Type B pancreatic cell (in vitro differentiated cells): ENCODE measurements around the gene TOM1L2. TPM values are rescaled to one million over a fixed set of nuclear protein-coding genes. Genes with fewer than 3 reads are reported as not detected.

Source experiments
- DNase-seq: peaks from one replicate; pipeline ENCODE4 v3.0.0; 2021; ENCODE audit warnings: mixed read lengths; ENCODE audit not compliant: unreplicated experiment; ENCODE audit errors: extremely low spot score
- H3K27ac Mint-ChIP-seq: 2 replicates; pipeline ENCODE4 v1.8.0; 2021; ENCODE audit warnings: mild to moderate bottlenecking, mixed read lengths
- H3K27me3 Mint-ChIP-seq: 2 replicates; pipeline ENCODE4 v1.8.0; 2021; ENCODE audit warnings: mixed read lengths
- H3K36me3 Mint-ChIP-seq: 2 replicates; pipeline ENCODE4 v1.8.0; 2021; ENCODE audit warnings: mixed read lengths
- H3K4me1 Mint-ChIP-seq: one replicate; pipeline ENCODE4 v1.8.0; 2021; ENCODE audit warnings: mixed read lengths; ENCODE audit not compliant: unreplicated experiment
- H3K4me3 Mint-ChIP-seq: 2 replicates; pipeline ENCODE4 v1.8.0; 2021; ENCODE audit warnings: mild to moderate bottlenecking, mixed read lengths
- H3K9me3 Mint-ChIP-seq: 2 replicates; pipeline ENCODE4 v1.8.0; 2021; ENCODE audit warnings: mixed read lengths
- CTCF ChIP-seq: fragments of 200-600 bp; sonication (generic); conservative IDR thresholded peaks from 2 replicates; pipeline ENCODE4 v1.5.0; 2021; ENCODE audit warnings: antibody characterized with exemption, mild to moderate bottlenecking
- total RNA-seq: library from RNA; stranded (reverse); gene quantifications from 2 replicates; pipeline ENCODE4 v1.2.1, GENCODE V29; 2021; ENCODE audit warnings: low replicate concordance

TOM1L2 gene
- total RNA-seq, 1 donor from 2014 or later = 62.5 TPM

GRCh38 chr17:17933775-17934174 lies 38.4 kb downstream of the TOM1L2 start:
- no peak for DNase-seq
- Mint-ChIP-seq H3K36me3 (no peaks in the 10 kb centered on the region), H3K9me3 (no peaks in the 10 kb centered on the region), H3K4me1 (peaks cover 72% of the 10 kb centered on the region), H3K4me3 (no peak overlapping the region), H3K27ac (no peak overlapping the region), H3K27me3 (no peaks in the 10 kb centered on the region)
- TF ChIP-seq CTCF = no peak

DNA sequence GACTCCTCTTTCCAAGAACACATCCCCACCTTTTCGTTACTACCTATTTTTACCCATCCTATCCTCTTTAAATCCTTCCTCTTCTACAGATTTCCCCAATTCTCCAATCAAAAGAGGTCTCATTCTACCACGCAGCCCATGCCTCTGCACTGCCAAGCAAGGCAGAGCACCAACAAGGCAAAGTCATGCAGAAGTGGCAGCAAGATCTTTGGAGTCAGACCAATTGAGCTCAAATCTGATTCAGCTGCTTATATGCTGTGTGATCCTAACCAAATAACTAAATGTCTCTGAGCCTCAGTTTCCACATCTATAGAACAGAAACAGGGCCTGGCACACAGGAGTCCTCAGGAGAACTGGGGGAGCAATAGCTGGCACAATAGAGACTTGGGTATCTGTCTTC lies 41.0 kb downstream of the TOM1L2 start:
- Mint-ChIP-seq H3K9me3 (no peaks in the 10 kb centered on the region), H3K27ac (no peak overlapping the region), H3K36me3 (no peaks in the 10 kb centered on the region), H3K27me3 (no peaks in the 10 kb centered on the region), H3K4me1 (peaks cover 69% of the 10 kb centered on the region), H3K4me3 (no peak overlapping the region)
- TF ChIP-seq CTCF = no peak
- DNase-seq = no peak

DNA sequence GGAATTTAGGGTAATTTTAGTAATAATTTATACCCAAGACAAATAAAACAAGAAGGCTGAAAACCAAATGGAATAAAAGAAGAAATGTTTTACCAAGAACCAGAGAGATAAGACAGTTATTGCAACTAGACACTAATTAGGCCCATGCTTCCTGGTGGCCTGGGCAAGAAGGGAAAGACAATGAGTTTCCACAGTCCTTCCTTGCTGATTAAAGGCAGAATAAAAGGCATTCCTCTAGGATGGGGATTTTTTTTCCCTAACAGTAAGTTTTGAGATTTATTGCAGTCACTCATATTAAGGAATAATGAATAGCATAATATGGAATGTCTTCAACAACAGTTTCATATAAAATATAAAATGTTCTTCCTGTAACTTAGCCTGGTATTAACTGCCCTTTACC lies 41.5 kb downstream of the TOM1L2 start:
- no peaks in the 10 kb centered on the region for H3K36me3 Mint-ChIP-seq
- H3K27ac Mint-ChIP-seq = no peak overlapping the region
- no peaks in the 10 kb centered on the region for H3K9me3 Mint-ChIP-seq
- peaks cover 66% of the 10 kb centered on the region for H3K4me1 Mint-ChIP-seq
- H3K27me3 Mint-ChIP-seq = no peaks in the 10 kb centered on the region
- no peak for TF ChIP-seq CTCF
- no peak overlapping the region for H3K4me3 Mint-ChIP-seq
- DNase-seq = no peak

GRCh38 chr17:17929655-17930380 lies 42.4 kb downstream of the TOM1L2 start:
- H3K36me3 Mint-ChIP-seq = no peaks in the 10 kb centered on the region
- no peaks in the 10 kb centered on the region for H3K9me3 Mint-ChIP-seq
- DNase-seq = no peak
- no peak for TF ChIP-seq CTCF
- no peak overlapping the region for H3K4me3 Mint-ChIP-seq
- peaks cover 57% of the 10 kb centered on the region for H3K4me1 Mint-ChIP-seq
- H3K27ac Mint-ChIP-seq = peak overlapping the region; percentile 48
- no peaks in the 10 kb centered on the region for H3K27me3 Mint-ChIP-seq

DNA sequence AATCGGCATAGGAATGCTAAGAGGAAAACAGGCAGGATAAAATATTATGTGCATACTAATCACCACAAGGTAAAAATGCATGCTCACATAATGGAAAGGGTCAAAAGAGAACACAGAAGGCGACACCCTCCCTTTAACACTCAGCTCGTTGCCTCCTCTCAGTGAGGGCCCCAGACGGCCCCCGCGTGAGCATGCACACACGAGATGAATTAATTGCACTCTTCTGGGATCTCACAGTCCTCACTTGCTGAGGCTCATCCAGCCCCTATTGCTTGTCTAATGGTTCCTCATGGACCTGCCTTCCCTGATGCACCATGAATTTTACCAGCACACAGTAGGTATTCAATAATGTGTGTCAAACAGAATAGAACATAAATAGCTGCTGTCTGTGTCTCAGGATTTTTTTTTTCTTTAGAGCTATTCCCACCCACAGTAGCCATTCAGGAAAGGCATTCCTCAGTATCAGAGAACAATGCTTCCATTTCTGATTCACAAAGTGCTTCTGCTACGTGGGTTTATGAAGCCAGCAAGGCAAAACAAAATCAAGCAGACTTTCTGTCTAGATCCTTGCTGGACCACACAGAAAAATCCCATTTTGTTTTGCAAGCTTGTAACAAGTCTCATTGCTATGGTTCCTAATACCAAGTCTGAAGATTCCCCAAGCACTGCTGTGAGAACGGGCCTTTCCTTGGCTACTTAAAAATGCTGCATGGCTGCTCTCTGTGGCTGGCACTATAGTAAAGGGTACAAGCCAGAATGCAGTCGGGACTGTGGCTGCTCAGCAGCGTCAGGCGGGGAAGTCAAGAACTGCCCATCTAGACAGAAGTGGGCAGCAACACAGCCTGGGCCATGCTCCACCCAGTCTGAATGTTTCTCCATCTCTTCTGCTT lies 43.6 kb downstream of the TOM1L2 start:
- no peak for DNase-seq
- no peaks in the 10 kb centered on the region for H3K36me3 Mint-ChIP-seq

More for the DNA sequence above, 43.6 kb downstream of the TOM1L2 start:
- Mint-ChIP-seq H3K4me1 (peaks cover 49% of the 10 kb centered on the region), H3K27ac (peak overlapping the region; percentile 64), H3K9me3 (no peaks in the 10 kb centered on the region), H3K27me3 (no peaks in the 10 kb centered on the region), H3K4me3 (no peak overlapping the region)
- TF ChIP-seq CTCF = no peak
